ENCODE results near the gene KIF6.
"Not testable (repeated sequence)": the region's sequence is repeated elsewhere in the genome, so short reads cannot be mapped to it uniquely, and the experiment has no call there.

KIF6 gene

DNA sequence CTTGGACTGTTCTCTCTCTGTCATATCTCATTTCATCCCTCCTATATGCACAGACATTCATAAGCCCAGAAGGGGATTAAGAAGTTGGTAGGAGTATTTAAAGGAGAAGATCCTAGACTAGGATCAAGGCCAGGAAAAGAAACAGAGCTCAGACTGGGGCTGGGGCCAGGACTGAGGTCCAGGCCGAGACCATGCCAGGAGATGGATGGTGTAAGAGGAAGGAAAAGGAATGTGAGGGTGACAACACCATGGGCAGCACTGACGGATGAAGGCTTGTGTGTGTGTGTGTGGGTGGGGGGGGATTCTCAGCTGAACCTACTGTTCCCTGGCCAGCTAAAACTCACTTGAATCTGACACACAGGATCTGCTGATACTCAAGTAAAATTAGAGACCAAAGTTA lies 182.1 kb downstream of the KIF6 start:
- no peak for DNase-seq

DNA sequence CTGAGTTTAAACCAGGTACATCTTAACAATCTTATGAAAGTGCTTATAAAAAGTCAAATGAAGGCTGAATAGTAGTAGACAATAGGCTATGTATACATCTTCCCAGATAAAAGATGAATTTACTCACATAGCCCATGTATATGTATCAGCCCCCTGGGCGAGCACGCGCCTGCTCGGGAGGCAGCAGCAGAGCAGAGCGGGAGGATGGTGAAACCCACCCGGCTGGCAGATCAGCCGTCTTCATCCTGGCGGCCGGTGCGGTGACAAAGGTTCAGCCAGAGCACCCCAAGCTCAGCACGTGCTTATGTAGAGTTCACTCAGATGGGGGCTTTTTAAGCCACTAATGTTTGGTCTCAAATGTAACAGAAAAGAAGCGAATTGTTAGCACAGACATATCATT lies 184.8 kb downstream of the KIF6 start:
- no peak for DNase-seq

DNA sequence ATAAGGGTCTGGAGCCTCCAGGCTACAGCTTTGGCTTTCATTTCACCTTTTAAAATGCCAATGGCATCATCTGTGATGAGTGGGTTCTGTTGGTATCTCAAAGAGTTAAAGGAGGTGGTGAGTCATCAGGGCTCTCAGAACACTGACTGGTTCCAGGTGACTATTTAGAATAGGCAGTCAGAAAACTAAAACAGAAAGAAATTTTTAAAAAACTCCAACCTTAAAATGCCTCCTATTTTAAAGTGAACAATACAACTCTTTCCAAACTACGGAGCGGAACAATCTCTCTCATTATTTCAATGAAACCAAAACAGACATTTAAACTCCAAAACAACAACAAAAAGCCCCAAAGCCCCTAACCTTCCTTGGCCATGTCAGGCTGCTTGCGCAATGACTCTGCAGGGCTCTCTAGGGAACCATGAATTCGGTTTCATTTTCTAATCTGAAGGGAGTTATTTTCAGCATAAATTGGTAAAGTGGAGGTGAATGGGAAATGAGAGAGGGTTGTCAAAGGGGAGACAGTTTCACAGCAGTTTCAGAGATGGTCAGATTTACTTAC lies 194.9 kb downstream of the KIF6 start:
- DNase-seq: no peak

DNA sequence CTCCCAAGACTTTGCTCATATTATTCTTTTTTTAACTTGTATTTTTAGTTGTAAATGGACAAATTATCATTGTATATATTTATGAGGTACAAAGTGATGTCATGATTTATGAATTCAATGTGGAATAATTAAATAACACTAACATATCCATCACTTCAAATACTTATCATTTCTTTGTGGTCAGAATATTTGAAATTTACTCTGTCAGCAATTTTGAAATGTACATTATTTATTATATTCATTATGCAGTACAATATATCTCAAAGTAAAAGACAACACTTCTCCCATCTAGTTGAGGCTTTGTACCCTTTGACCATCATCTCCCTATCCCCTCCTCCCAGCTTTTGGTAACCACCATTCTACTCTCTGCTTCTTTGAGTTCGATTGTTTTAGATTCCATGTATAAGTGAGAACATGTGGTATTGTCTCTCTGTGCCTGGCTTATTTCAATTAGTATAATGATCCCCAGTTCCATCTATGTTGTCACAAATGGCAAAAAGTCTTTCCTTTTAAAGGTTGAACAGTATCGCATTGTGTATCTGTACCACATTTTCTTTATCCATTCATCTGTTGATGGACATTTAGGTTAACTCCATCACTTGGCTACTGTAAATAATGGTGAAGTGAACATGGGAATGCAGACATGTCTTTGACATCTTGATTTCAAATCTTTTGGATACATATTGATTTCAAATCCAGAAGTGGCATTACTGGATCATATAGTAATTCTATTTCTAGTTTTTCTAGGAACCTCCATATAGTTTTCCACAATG lies 197.2 kb downstream of the KIF6 start:
- no peak for DNase-seq

DNA sequence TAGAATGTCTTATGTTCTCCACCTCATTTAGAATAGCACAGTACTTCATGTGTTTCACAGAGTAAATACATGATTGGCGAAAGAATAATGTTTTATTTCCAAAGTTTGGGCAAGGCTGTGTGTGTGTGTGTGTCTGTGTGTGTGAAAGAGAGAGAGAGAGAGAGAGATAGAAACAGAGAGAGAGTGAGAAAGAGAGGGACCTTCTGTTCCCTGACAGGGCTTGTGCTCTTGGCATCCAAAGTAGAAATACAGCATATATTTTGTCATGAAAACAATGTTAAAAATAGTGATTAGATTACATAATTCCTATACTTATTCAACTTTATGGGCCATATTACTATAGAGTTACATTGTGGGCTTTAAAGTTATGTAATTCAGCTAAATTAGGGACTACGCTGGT lies 201.2 kb downstream of the KIF6 start:
- DNase-seq: no peak

DNA sequence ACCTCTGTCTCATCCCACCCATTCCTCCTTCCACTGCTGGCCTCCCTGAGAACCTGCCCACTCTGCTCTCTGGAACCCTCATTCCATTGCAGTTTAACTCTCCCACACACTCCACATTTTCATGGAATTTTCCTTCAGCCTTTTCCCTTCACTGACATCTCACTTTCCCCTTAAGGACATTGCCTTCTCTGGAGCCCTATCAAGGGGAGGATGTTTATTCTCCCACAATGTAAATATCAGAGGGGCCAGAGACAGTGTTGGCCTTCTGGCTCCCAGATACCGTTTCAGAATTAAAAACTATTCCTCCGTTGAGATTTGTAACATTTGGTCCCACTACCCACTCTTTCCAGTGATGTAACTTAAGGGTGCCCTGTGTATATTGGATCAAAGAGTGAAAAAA lies 203.2 kb downstream of the KIF6 start:
- no peak for DNase-seq

DNA sequence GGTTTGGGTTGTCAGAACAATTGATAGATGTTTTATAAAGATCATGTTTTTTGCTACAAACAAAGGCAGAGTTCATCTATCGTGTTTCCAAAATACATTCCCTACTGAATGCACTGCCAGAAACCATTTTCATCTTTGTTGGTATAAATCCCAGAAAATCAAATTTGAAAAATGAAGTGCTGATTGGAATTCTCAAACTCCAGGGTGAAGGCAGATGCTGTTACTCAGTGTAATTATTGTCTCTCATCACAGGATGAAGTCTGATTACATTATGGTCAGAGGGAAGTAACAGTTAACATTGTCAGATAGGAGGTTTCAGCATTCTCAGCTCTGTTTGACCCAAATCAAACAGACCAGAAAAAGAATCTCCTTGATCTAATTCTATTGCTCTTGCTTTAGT lies 204.3 kb downstream of the KIF6 start:
- no peak for DNase-seq

DNA sequence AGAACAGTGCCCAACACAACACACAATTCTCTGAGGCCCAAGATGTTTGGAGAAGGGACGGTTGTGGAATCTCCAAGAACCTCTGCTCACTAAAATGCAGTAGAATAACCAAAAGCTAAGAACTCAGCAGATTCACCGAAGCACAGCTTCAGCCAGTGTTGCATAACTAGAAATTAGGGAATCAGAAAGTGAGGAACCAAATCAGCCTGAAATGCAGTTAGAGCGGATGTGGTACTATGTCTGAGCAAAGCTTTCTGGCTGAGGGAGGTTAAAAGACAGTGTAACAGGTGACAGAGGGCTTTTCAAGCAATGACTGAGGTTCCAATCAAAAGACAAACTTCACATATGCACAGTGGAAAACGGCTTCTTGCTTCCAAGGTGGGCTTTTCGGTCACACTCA lies 204.8 kb downstream of the KIF6 start:
- DNase-seq: no peak

DNA sequence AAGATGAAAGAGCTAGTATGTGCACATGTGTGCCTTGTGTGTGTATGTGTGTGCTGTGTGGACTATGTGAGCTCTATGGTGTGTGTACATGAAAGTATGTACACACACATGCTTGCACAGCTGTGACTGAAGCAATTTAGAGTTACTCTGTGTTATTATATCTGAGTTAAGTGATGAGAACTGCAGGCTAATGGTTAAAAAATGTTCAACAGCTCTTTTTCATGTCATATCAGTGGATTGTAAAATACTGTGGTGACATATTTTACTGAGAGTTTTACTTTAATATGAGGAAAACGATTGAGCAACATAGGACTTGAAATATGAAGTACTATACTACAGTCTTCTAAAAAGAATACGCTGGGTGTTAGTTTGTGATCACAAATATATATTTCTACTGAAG lies 207.0 kb downstream of the KIF6 start:
- DNase-seq: no peak

DNA sequence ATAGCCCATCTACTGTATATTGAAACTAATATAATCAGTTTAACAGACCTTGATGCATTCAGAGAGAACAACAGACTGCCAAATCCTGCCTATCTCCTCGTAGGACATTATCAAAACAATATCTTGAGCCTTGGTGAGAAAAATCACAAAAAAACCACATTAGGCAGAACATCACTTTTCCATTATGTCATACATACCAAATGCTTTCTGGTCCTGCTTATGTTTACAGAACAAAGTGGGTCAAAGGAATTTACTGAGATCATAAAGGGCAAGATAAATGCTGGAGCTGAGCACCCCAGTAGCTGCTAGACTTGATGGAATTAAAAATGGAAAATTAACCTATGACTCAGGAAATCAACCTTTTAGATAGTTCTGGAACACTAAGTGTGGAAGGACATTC lies 207.5 kb downstream of the KIF6 start:
- DNase-seq: no peak

DNA sequence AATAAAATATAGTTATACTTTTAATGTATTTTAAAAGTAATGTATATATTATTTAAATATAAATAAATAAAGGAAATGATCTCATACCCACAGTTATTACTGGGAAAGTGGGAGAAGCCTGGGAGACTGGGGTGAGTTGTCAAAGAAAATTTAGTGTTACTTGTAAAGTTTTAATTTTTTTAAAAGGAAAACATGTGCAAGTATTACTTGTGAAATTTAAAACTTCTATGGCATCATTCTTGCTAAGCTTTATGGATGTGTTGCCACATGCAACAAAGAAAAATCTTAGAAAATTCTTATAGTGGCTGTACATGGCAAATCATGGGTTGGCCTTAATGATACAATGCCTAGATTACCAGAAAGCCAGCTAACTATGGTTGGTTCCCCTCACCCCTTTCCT lies 208.7 kb downstream of the KIF6 start:
- no peak for DNase-seq

DNA sequence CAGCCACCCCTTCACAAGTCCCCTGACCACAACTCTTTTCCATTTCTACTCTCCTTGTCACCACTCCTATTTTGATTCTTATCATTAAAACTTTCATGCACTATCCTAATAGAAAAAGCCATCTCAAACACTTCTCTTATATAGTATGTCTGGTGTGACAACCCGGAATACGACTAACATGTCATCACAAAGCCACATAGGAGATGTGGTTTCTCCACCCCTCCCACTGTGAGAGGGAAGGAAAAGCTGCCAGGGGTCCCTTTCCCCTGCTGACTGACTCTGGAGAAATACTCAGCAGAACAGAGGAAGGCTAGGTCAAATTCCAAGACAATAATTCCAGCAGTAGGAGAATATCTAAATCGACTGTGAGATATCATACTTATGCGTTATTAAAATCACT lies 209.7 kb downstream of the KIF6 start:
- no peak for DNase-seq

DNA sequence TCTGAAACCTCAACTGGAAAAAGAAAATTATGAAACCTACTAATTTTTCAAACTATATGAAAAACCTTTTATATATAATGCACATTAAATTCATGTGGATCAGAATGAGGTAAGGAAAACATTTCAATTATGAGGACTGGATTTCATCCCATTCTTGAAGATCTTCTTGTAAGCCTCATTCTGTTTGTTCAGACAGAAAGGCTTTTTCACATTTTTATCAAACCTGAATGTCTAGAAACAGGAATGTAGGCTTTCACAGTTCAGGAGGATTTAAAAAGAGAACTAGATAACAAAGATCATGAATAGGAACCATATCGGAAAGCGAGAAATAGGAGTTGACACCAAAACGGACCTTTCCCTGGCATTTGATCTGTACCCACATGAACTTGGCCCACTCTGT lies 210.2 kb downstream of the KIF6 start:
- no peak for DNase-seq

DNA sequence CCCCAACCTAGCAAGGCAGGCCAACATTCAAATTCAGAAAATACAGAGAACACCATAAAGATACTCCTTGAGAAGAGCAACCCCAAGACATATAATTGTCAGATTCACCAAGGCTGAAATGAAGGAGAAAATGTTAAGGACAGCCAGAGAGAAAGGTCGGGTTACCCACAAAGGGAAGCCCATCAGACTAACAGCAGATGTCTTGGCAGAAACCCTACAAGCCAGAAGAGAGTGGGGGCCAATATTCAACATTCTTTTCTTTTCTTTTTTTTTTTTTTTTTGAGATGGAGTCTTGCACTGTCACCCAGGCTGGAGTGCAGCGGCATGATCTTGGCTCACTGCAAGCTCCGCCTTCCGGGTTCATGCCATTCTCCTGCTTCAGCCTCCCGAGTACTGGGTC lies 215.4 kb downstream of the KIF6 start:
- not testable (repeated sequence) for DNase-seq

DNA sequence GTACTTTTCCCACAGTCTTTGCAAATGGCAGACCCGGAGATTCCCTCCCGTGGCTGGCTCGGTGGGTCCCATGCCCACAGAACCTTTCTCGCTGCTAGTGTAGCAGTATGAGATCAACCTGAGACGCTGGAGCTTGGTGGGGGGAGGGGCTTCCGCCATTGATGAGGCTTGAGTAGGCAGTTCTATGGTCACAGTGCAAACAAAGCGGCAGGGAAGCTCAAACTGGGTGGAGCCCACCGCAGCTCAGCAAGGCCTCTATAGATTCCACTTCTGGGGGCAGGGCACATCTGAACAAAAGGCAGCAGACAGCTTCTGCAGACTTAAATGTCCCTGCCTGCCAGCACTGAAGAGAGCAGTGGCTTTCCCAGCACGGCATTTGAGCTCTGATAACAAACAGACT lies 216.7 kb downstream of the KIF6 start:
- DNase-seq: no peak

DNA sequence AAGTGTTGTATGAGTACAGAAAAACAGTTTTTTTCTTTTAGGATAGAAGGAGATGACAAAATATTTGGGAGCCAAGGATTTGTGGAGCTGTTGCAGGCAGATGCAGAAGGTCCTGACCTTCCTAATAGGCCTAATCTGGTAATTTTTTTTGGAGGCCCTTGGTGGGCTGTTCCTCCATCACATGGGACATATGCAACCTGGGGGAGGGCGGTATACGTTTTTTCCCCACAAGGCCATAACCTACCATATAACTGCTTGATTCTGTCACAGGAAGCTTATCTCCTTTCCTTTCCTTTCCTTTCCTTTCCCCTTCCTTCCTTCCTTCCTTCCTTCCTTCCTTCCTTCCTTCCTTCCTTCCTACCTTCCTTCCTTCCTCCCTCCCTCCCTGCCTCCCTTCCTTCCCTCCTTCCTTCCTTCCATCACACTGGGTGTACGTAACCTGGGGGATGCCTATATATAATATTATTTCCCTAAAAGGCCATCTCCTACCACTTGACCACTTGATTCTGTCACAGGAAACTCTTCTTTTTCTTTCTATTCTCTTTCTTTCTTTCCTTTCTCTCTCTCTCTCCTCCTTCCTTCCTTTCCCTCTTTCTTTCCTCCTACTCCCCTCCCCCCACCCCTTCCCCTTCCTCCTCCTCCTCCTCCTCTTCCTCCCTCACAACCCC lies 217.7 kb downstream of the KIF6 start:
- no peak for DNase-seq

DNA sequence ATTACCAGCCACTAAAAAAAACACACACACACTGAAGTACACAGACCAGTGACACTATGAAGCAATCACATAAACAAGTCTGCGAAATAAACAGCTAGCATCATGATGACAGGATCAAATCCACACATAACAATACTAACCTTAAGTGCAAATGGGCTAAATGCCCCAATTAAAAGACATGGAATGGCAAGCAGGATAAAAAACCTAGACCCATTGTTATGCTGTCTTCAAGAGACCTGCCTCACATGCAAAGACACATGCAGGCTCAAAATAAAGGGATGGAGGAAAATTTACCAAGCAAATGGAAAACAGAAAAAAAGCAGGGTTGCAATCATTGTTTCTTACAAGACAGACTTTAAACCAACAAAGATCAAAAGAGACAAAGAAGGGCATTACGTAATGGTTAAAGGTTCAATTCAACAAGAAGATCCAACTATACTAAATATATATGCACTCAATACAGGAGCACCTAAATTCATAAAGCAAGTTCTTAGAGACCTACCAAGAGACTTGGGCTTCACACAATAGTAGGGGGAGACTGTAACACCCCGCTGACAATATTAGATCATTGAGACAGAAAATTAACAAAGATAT lies 222.7 kb downstream of the KIF6 start:
- DNase-seq: not testable (repeated sequence)

DNA sequence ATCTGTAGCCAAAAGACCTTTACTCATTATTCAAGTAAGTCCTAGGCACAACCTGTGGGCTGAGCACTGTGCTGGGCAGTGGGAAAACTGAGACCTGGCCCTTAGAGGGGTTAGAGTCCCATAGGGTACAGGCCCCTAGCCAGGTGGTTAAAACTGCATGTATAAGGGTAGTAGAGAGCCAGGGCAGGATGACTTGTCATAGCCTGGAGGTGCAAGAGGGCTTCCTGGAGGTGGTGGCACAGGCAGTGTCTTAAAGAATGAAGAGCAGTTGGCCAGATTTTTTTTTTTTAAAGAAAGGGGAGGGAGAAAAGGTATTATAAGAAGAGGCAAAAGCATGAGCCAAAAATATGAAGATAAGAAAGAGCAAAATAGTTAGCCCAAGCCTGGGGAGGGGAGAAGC lies 226.2 kb downstream of the KIF6 start:
- no peak for DNase-seq

DNA sequence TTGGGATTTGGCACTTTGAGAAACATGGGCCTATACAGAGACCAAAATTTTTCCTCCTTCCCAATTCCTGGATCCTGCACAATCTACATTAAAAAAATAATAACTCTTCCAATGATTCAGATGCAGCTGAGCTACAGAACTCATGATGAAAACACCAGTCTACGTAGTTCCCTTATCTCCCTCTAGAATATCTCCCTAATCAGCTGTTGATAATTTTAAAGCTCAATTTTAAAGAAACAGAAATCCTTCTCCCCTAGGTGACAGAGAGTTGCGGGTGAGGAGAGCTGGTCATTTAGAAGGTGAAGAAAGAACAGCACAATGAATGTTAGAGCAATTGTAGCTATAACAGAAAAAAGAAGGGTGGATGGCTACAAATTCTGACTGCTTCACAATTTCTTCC lies 227.1 kb downstream of the KIF6 start:
- DNase-seq: no peak

DNA sequence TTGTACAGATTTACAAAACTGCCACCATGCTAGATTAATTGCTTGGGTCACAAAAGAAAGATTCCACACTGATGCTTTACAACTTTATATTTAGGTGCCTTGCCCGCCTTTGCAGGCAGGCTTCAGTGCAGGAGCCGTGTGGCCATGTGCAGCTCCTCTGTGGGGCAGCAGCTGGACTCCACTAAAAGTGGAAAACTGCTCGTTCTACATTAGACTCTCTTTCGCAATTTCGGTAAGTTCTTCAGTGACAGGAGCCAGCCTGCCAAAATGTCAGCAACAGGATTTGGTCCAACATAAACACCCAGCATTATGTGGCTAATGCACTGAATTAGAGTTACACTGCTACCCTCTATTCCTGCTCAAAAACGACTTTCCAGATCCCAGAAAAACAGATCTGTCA lies 228.3 kb downstream of the KIF6 start:
- DNase-seq: no peak

DNA sequence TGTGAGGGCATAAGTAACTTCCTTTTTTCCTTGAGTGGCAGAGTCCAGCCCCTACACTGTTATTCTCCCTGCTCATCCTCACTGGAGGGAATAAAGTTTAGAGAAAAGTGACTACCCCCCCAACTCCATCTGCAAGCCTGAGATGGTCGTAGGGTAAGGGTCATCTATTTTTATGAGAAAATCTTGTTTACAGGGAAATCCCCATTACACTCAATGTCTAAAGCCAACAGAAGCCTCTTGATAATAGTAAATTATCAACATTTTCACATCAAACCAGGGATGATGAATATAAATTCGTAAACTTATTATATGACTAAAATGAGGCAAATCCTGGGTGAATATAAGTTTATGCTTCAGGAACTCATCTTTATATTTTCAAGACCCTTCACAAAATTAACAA lies 228.8 kb downstream of the KIF6 start:
- DNase-seq: no peak

DNA sequence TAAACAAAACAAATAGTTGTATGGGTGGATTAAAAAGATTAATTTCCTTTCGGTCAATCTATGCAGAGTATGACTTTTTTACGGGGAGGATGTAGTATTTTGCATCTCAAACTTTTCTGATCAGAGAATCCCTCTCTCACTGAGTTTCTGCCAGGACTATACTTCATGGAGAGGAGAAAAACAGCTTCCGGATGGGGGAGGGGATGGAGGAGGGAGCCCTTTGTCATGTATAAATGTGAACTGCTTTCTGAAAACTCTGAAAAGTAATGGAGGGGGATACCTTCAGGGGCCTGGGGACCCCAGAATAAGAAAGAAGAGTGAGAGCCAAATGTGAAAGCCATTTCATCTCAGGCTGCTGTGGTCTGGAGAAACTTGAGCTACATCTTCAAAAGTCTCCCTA lies 229.6 kb downstream of the KIF6 start:
- no peak for DNase-seq

DNA sequence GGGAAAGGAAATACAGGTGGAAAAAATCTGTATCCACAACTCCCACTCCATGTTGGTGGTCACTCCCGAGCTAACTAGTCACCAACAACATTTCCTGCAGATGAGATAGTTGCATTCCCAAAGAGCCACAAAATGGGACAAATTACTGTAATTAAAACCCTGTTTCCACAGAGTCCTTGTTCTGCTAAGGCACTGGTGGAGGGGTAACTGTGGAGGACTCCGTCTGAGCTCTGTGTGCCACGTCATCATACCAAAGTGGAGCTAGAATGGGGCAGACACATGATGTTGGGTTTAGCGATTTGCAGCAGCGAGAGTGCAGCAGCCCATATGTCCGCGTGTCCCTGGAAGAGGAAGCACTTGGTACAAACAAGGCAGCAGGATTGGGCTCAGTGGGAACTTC lies 230.2 kb downstream of the KIF6 start:
- no peak for DNase-seq

DNA sequence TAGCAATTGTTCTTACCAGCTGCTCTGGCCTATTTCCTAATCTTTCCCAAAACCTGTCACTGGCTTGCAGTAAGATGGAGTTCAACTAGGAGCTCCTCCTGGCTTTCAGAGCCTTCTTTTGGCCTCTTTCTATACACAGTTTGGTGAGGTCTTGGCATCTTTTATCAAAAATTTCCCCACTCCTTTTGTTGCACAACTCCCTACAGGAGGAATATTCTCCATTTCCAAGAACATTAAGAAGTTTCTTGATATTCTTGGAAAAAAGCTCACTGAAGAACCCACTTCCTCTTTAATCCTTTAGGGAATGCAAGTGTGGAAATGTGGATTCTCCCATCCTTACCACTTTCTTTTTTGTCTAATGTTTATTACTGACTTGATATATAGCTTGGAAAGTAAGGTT lies 231.4 kb downstream of the KIF6 start:
- DNase-seq: no peak
